ENCODE results near the gene ZMYM2.
"Not testable (repeated sequence)": the region's sequence is repeated elsewhere in the genome, so short reads cannot be mapped to it uniquely, and the experiment has no call there.

ZMYM2 gene

DNA sequence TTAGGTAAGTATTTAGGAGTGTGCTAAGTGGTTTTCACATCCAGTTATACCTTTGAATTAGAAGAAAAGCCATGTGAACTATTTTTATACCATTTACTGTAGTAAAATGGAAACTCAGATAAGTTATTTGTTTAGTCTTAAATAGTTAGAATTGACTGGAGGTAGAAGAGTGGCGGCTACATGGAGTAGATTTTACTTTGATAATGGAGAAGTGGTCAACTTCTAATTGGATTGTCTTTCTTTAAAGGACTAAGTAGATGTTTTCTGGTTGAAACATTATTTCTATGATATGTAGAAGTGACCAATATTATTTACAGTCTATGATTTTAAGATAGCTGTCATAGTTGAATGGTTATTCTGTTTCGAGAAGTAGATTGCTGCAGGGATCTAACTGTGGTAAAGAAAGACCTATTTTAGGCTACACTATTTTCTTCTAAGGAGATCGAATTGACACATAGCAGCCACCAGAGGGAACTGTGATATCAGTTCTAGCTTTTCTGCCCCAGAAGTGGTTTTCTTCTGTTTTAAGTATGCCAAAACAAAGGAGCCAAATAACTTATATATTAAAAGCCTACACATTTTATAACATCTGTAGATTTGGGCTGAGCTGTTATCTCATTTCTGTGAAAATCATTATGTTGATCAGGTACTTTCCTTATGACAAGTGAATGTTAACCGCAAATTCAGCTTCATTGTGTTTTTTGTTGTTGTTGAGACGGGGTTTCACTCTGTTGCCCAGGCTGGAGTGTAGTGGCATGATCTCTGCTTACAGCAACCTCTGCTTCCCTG, 26.1 kb downstream of the ZMYM2 start:
- DNase-seq: peak in 1 of 2 donors; percentile 9

GRCh38 chr13:19985219-19985556, 26.7 kb downstream of the ZMYM2 start:
- DNase-seq: no peak

GRCh38 chr13:19991531-19991930, 33.0 kb downstream of the ZMYM2 start:
- DNase-seq: no peak

- peak in 1 of 2 donors; percentile 7 for DNase-seq
These were observed 34.5 kb downstream of the ZMYM2 start for GRCh38 chr13:19993024-19993423.

GRCh38 chr13:19998960-19999359, 40.4 kb downstream of the ZMYM2 start:
- no peak for DNase-seq

- DNase-seq: no peak
These were observed 41.6 kb downstream of the ZMYM2 start for GRCh38 chr13:20000062-20000552.

- DNase-seq: no peak
These were observed 43.1 kb downstream of the ZMYM2 start for GRCh38 chr13:20001366-20002190.

DNA sequence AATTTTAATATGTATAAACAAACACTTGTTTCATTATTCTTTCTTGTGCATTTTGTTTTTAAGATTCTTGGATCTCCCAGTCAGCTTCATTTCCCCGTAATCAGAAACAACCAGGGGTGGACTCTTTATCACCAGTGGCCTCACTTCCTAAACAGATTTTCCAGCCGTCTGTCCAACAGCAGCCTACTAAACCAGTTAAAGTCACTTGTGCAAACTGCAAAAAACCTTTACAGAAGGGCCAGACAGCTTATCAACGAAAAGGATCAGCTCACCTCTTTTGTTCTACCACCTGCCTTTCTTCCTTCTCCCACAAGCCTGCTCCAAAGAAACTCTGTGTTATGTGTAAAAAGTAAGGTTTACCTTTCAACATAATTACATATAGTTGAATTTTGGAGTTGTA, 44.3 kb downstream of the ZMYM2 start:
- DNase-seq: no peak

- DNase-seq: no peak
These were observed 47.7 kb downstream of the ZMYM2 start for GRCh38 chr13:20006206-20006605.

- no peak for DNase-seq
These were observed 57.2 kb downstream of the ZMYM2 start for GRCh38 chr13:20015763-20016162.

- DNase-seq: no peak
These were observed 58.3 kb downstream of the ZMYM2 start for GRCh38 chr13:20016649-20017364.

GRCh38 chr13:20017365-20017711, 58.8 kb downstream of the ZMYM2 start:
- DNase-seq: no peak

GRCh38 chr13:20019043-20019442, 60.5 kb downstream of the ZMYM2 start:
- DNase-seq: no peak

DNA sequence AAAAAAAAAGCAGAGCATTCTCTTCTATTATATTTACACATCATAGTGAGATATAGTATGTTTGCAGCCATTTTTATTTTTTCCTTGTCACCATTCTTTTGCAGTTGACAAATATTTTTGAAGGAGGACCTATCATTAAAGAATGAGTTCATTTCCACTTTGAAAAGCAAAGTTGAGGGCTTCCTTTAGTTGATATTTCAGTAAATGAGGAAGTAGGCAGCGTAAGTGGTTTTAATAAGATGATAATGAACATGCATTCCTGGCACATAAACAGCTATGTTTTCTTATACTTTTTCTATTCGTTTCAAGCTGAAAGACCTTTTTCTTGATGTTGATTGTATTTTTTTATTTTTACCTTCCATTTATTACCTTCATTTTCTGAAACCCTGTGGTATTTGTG, 66.2 kb downstream of the ZMYM2 start:
- peak in 1 of 2 donors; percentile 29 for DNase-seq

GRCh38 chr13:20028953-20029352, 70.4 kb downstream of the ZMYM2 start:
- DNase-seq: no peak

- no peak for DNase-seq
These were observed 75.0 kb downstream of the ZMYM2 start for GRCh38 chr13:20033486-20033885.

- no peak for DNase-seq
These were observed 76.6 kb downstream of the ZMYM2 start for GRCh38 chr13:20035130-20035529.

DNA sequence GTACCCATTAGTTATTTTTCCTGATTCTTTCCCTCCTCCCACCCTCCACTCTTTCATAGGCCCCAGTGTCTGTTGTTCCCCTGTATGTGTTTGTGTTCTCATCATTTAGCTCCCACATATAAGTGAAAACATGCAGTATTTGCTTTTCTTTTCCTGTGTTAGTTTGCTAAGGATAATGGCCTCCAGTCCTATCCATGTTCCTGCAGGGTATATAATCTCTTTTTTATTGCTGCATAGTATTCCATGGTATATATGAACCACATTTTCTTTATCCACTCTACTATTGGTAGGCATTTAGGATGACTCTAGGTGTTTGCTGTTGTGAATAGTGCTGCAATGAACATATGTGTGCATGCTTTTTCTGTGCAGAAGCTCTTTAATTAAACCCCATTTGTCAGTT, 79.4 kb downstream of the ZMYM2 start:
- no peak for DNase-seq

DNA sequence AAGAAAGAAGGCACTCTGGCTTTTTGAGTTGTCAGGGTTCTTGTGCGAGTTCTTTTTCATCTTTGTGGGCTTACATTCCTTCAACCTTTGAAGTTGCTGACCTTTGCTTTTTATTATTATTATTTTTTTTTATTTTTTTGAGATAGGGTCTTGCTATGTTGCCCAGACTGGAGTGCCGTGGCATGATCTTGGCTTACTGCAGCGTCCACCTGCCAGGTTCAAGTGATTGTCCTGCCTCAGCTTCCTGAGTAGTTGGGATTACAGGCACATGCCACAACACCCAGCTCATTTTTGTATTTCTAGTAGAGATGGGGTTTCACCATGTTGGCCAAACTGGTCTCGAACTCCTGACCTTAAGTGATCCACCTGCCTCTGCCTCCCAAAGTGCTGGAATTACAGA, 84.1 kb downstream of the ZMYM2 start:
- not testable (repeated sequence) for DNase-seq

DNA sequence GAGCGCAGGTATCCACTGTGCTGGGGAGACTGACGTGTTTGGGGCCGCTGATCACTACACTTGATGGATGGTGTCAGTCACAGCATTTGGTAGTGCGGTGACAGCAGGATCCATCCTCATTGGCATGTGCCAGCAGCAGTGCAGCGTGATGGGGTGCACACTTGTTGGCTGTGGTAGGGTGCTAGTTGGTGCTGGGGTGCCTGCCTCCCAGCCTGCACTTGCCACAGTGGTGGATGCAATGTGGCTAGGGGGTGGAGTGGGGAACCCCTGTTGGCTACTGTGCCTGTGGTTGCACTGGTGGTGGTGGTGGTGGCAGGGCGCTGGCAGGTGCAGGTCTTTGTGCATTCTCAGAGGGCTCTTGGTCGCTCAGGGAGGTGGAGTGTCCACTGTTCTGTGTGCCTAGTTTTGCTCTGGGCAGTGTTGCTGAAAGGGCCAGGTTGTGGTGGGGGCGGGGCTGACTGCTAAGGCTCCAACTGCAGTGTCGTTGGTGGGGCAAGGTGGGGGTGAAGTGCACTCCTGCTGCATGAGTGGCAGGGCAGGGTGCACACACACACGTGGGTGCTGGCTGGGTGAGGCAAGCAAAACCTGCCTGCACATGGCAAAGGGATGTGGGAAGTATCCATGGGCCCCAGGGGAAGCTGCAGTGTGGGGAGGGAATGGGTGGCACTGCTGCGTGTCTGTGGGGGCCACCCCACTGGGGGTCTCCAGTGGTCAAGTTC, 84.8 kb downstream of the ZMYM2 start:
- DNase-seq: no peak

- DNase-seq: no peak
These were observed 85.6 kb downstream of the ZMYM2 start for GRCh38 chr13:20044086-20044485.

GRCh38 chr13:20045950-20046548, 87.5 kb downstream of the ZMYM2 start:
- DNase-seq: no peak

All from inflammatory macrophage (primary cell).